OCI-M1 (cell line): ENCODE measurements around the gene PRG3.
"Not testable (repeated sequence)": the region's sequence is repeated elsewhere in the genome, so short reads cannot be mapped to it uniquely, and the experiment has no call there.

Source experiments
- DNase-seq: peaks from one replicate; lab custom pipeline; 2025; lab: John Stamatoyannopoulos, UW

Gene PRG3

DNA sequence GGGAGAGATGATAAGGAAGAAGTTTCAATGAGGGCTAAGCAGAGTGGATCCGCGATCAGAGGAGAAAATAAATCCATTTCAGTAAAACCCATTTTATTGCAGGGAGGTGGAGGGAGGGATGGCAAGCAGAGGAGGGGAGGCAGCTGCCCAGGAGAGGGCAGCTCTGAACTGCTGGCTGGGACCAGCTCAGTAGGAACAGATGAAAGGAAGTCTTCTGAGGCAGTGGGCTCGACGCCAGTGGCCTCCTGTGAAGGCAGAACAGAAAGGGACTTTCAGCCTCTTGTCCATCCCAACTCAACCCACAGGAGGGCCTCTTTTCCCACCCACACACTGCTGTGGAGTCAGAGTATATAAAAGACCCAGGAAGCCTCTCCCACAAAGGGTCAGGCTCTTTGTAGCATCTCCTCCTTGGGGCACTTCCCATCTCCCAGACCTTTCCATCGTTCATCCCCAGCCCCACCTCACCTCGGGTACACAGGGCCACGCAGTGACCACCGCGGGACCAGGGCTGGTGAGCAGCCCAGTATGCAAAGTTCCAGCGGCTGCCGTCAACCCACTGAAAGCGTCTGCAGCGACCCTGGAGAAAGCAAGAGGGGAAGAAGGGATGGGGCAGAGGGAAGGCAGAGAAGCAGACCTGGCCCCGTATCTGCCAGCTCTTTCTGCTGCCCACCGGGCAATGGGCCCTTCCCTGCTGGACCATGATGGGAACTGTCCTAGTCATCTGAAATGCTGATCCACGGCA is 6.5 kb upstream of the PRG3 start:
- DNase-seq, result peak; percentile 77

DNA sequence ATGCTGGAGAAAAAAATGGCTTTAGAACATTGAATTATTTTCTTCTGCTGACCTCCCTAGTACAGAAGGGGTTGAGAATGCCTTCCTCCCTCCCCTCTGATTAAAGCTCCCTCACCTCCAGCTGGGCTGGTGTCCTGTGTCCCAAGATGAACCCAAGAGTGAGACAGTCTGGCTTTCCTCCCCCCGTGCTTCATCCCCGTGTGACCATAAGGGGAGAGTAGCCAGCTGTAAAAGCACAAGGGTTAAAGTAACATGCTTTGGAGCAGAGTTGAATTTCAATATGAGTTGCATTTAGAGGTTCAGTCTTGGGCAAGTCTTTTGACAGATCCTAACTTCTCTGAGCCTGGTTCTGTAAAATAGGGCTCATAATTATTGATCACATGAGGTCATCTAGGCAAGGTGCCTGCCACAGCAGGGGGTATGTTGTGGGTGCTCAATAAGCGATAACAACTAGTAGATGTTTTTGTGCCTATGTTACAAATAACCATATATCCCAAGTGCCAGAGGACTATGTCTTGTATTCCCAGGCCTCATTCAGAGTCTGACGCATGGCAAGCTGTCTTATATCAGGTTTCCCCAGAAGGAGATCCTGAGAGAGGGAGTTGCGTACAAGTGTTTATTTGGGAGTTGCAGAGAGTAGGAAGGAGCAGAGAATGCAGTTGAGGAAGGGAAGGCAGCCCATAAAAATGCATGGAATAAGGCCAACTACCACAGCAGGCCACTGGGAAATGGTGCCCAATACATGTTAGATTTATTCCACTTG is 5.4 kb upstream of the PRG3 start:
- DNase-seq, result no peak

DNA sequence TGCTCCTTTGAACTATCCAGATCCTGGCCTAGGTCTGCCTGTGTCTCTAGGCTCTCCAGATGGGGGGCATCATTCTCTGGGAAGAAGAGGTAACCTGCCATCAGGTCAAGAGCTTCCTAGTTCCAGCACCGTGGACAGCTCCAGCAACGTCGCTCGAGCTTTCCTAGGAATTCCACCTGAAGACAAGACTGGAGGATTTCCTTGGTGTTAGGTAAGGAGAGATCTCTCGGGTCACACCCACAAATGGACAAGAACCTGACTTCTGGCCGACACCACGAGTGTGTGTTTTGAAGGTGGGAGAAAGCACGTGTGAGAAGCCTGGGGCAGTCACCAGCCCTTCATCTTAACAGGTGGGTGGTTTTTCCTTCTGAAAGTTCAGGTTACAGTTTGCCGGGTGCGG is 1.2 kb downstream of the PRG3 start:
- DNase-seq, result peak; percentile 20

DNA sequence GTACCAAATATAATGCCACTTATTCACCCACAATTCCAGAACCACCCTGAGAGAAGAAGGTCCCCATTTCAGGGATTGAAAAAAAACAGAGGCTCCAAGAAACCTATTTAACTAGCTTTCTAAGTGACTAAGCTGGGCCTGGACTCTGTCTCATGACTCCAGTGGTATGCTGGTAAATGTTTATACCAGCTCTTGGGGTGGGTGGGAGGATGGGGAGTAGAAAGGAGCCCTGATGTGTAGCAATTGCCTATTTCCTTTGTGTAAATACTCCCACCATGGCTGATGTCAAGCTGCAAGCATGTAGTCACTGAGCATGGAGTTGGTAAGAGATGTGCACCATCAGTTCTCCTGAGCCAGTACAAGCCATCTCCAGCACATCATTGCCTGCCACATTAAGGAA is 2.8 kb downstream of the PRG3 start:
- DNase-seq, result no peak

DNA sequence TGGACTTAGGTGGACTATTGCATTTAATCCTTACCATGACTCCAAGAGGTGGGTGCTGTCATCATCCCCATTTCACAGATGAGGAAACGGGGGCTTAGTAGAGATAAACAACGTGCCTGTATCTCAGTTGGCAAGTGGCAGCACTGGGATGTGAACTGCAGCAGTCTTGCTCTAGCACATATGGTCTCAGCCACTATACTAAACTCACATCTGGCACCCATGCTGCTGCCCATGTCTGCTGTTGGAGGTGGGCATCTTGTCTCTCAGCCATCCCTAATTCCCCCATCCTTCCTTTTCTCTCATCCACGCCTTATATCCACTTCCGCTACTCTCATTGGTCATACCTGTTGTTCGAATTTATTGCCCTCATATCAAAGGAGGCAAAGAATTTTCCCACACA is 3.8 kb downstream of the PRG3 start:
- no peak for DNase-seq

DNA sequence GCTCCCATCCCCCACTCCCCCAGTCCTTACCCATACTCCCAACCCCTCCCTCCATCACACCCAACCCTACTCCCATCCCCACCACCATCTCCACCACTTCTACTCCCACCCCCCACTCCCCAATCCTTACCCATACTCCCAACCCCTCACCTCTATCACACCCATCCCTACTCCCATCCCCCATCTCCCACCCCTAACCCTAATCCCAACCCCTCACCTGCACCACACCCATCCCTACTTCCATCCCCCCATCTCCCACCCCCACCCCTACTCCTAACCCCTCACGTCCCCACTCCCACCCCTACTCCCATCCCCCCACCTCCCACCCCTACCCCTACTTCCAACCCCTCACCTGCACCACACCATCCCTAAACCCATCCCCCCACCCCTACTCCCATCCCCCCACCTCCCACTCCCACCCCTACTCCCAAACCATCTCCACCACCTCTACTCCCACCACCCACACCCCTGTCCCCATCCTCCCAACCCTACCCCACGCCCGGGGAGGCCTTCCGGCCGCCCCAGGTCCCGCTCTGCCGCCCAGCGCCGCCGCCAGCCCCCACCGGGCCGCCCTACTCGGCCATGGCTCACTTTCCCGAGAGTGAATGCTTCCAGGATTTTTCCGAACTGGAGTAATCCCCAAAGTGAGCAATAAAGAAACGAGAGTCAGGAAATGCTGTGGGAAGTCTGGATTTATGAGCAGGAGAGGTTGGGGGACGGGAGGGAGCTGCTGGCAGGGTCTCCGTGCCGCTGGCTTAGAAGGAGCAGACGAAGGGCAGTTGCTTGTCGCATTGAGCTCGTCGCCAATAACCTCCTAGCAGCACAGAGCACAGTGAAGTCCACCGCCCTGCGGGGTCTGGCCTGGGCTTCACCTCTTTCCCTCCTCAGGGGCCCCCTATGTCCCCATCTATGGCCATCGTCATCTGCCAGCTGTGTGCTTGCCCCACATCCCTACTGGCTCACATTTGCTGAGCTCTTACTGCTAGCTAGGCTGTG is 4.6 kb downstream of the PRG3 start:
- no peak for DNase-seq

DNA sequence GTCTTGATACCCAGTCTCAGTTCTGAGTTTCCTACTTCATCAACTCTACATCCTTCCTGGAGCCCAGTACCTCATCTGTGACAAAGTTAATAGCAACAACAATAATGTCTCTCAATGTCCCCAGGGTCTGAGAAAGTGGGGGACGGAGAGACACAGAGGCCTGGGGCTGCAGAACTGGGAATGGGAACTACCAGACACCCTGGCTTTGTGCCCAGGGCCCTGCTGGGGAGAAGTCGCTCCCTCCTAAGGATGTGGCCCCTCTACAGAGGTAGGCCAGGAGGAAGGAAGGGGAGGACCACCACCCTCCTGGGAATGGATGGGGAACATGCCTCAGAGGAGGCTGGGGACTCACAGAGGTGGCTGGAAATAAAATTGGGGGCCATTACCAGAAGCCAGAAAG is 5.5 kb downstream of the PRG3 start:
- no peak for DNase-seq

DNA sequence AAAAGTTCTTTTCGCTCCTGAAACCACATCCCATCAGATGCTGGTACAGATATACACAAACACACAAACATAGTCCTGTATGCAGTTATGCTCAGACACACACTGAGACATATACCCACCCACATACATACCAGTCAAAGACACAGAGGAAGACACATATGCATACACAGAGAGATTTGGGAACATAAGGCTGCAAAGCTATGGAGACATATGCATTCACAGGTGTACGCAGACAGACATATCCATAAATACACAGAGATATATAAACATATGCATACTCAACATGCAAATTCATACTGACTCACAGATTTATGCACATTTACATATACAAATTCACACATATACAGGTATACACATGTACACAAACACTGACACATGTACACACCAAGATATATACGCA is 6.0 kb downstream of the PRG3 start:
- no peak for DNase-seq

DNA sequence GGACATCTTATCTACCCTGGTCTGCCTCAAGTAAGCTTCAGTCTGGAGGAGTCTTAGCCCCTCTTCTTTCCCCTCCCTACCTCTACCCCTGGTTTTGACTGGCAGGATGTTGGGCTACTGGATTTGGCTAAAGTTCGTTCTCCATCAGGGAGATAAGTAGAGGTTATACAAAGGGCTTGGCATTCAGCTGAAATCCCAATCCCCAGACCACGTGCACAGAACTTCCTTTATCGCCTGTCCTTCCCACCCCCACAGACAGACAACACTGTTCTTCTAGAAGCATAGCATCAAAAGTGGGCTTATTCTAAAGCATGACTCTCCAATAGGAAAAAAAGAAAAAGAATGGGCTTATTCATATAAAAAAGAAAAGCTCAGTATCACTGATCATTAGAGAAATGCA is 7.8 kb downstream of the PRG3 start:
- peak; percentile 14 for DNase-seq

DNA sequence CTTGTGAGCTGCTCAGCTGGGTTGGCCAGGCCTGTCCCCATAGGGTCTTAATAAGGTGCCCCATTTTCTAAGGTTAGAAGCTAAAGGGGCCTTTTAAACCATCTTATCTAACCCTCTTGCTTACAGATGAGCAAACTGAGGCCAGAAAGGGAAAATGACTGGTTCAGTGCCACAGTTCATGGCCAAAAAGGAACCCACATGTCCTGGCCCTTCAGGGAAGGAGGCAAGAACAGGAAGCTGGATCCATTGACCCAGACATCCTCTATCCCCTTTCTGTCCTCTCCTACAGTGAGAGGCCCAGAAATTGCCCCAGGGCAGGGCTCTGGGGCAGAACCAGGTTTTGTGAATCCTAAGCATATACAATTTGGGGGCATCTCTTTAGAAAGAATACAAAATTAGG is 10.0 kb downstream of the PRG3 start:
- no peak for DNase-seq

DNA sequence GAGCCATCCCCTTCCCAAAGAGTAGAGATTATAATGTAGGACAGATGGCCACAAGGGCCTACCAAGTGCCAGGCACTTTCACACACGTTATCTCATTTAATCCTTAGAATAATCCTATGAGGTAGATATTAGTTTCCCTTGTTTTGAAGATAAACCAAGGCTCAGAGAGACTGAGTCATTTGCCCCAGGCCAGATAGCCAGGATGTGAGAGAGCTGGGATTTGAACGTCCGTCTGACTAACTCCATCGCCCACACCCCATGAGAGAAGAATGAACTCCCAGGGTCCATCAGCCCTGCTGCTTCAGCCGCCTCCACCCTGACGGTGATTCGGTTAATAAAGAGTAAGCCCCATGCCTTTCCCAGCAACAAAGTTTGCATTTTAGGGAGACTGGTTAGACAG is 10.7 kb downstream of the PRG3 start:
- no peak for DNase-seq

DNA sequence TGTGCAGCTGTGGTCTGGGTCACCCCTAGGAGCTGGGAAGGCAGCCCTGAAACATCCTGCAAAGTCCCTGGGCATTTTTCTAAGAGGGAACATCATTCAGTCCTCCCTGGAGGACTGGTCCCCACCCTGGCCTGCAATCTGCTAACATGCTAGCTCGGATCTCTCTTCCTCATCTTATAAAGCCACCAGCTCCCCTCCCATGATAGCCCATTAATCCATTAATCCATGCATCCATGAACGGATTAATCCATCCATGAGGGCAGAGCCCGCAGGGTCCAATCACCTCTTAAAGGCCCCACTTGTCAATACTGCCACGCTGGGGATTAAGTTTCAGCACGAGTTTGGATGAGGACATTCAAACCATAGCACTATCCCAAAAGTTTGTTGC is 12.1 kb downstream of the PRG3 start:
- DNase-seq, result no peak

DNA sequence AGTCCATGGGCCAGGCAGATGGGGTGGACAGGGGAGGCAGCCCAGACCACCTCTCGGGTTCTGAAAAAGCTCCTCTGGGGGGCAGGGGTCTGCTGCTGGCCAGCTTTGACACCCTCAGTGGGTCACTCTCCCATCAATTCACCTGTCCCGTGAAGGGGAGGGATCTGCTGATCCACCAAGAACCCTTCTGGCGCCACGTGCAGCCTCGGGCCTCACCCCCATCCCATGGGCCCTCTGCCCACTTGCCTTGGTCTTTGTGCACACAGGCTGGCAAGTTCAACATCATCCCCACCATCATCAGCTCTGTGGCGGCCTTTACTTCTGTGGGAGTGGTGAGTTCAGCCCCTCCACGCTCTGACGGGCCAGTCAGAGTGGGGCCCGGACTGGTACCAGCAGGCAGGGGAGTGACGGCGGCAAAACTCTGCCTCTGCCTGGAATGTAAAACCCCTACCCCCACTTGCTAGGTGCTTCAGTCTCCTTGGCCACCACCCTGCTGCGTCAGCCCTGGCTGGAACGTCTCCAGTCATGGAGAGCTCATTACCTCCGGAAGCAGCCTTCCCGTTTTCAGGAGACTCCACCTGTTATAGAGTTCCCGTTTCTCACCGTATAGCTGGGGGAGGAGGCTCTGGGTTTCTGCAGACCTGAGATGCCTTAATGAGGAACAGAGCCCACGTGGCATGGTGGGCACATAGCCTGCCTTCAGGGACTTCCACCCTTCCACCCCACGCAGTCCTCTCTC is 12.7 kb downstream of the PRG3 start:
- DNase-seq, result no peak

DNA sequence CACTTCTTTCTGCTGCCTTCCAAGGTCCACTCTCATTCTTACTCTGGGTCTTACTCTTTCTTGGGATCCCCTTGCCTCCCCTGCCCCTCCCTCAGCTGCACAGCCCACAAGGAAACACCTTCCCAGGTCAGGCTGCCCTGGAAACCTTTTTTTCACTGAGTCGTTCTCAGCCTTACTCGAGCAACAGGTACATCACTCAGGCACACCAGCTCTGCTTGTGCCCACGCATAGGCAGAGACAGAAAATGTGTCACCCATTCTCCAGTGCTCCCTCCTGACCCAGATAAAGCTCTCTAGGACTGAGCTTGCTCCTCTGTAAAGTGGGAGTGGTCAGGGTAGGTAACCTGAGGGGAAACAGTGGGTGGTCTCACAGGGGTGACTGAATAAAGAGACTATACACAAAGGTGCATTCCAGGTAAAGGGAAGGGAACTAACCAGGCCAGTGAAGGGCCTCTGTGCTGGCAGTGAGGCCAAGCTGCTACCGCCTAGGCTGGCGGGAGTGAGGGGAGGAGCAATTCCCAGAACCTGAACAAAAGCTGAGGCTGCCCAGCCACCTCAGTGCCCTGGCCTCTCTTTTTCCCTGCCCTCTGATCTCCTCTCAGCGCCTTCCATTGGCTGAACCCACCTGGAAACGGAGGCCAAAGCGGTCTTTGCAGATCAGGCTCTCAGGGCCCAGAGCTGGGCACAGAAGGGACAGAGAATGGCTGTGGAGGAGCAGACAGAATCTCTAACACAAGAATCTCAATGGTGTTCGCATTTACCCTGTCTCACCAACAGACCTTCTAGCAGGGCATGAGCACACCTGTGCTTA is 15.9 kb downstream of the PRG3 start:
- DNase-seq, result no peak

DNA sequence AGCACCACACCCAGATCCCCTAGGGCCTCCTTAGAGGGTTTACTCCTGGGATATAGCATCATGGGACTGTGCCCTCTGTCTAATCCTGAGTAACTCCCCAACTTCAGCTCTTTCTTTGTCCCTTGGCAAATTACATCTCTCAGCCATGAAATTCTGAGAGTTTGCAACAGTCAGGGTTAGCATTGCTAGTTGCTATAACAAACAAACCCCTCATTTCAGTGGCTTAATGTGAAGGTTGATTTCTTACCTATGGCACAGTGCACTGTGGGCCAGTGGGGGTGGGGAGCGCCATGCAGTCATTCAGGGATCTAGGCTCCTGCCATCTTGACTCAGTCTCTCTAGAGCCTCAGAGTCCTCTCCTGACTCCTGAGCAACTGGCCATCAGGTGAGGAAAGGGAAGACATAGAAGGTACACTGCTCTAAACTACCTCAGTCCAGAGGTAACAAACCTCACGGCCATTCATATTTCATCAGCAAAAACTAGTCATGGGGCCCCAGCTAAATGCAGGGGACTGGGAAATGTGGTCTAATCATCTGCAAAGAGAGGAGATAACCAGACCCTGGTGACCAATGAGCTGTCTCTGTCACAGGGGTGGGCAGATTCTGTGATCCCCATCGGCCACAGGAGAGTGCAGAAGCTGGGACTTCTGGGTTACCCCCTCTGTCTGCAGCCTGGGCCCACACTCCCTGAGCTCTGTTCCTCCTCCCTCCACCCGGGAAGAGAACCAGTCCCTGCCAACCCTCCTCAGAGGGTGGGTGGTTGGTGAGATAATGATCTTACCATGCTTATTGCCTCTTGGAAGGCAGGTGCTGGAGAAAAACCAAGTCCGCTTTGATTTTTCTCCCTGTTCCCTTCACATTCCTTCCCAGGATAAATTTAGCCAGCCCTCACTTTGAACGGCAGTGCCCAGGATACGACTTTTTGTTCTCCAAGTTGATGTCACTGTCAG is 17.5 kb downstream of the PRG3 start:
- DNase-seq, result peak; percentile 43

DNA sequence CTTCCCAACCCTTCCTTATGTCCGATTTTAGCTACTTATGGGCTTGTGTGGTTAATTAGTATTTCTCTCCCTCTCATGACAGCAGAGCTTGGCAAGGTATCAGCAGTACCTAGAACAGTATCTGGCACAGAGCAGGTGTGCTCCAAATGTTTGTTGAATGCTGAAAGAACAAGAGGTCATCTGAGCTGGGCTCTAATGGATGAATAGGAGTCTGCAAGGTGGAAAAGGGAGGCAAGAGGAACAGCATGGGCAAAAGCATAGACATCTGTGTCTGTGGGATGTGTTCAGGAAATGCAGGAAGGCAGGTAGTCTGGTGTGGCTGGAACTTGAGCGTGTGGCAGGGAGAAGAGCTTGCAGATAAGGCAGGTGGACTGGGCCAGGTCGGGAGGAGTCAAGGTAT is 19.0 kb downstream of the PRG3 start:
- no peak for DNase-seq

DNA sequence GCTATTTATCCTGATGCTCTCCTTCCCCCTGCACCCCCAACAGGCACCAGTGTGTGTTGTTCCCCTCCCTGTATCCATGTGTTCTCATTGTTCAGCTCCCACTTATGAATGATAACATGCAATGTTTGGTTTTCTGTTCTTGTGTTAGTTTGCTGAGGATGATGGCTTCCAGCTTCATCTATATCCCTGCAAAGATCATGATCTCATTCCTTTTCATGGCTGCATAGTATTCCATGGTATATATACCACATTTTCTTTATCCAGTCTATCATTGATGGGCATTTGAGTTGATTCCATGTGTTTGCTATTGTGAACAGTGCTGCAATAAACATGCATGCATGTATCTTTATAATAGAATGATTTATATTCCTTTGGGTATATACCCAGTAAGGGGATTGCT is 19.5 kb downstream of the PRG3 start:
- not testable (repeated sequence) for DNase-seq

DNA sequence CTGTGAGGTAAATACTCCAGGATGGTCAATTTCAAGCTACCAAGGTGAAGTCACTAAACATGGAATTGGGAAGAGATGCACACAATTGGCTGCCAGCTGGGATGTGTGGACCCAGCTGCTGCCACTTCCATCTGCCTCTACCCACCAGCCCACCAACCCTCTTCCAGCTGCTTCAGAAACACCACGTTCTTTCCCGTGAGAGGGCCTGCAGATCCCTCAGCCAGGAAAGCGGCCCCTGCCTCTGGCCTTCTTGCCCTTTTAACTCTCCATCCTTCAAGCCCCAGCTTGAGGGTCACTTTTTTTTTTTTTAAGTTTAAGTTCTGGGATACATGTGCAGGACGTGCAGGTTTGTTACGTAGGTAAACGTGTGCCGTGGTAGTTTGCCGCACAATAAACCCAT is 20.0 kb downstream of the PRG3 start:
- no peak for DNase-seq

DNA sequence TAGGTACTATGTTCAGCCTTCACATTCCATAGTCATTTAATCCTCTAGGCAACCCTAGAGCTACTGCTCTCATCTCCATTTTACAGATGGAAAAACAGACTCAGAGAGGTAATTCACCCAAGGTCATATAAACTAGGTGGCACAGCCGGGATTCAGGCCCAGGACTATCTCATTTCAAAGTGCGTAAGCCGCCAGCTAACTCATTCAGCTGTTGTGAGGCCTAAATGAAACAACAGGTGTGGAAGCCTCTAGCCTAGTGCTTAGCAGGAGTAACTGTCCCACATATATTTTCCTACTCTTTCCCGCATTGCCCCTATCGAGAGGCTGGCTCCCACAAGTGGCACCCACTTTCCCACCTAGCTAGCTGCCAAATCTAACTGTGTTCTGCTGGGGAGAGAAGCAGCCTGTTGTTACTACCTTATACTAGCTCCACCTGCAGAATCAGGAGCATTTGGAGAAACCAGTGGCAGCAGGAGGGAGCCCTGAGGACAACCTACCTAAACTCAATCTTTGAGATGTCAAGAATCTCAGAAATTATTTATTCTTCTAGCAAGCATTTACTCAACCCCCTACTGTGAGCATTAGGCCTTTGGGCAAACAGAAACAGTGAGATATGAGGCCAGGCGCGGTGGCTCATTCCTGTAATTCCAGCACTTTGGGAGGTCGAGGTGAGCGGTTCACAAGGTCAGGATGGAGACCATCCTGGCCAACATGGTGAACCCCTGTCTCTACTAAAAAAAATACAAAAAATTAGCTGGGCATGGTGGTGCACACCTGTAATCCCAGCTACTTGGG is 20.9 kb downstream of the PRG3 start:
- DNase-seq, result no peak
